Lower leg skin (tissue), 3 donors: Measurements from ENCODE around the gene ARHGAP12.

Experiments used
- POLR2A ChIP-seq, 2 donors: fragments of 450-650 bp; IDR thresholded peaks; one replicate each; pipeline ENCODE4 v1.6.1; 2016 to 2017; ENCODE audit warnings: antibody characterized with exemption in 2 of 2, mild to moderate bottlenecking in 1 of 2, moderate library complexity in 1 of 2
- TF ChIP-seq, protein P1 (sequence below), 3 donors: fragments of 450-650 bp; IDR thresholded peaks; one replicate each; pipeline ENCODE4 v1.5.1; 2016; ENCODE audit warnings: antibody characterized with exemption in 3 of 3, mild to moderate bottlenecking in 3 of 3, moderate library complexity in 2 of 3

- TF ChIP-seq, protein P1, sequence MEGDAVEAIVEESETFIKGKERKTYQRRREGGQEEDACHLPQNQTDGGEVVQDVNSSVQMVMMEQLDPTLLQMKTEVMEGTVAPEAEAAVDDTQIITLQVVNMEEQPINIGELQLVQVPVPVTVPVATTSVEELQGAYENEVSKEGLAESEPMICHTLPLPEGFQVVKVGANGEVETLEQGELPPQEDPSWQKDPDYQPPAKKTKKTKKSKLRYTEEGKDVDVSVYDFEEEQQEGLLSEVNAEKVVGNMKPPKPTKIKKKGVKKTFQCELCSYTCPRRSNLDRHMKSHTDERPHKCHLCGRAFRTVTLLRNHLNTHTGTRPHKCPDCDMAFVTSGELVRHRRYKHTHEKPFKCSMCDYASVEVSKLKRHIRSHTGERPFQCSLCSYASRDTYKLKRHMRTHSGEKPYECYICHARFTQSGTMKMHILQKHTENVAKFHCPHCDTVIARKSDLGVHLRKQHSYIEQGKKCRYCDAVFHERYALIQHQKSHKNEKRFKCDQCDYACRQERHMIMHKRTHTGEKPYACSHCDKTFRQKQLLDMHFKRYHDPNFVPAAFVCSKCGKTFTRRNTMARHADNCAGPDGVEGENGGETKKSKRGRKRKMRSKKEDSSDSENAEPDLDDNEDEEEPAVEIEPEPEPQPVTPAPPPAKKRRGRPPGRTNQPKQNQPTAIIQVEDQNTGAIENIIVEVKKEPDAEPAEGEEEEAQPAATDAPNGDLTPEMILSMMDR (IDR thresholded peaks at IDR 0.05) = no peak
- TF ChIP-seq POLR2A (IDR thresholded peaks at IDR 0.05) = no peak
Observed at GRCh38 chr10:31945392-31945791, 16.8 kb upstream of the ARHGAP12 start.
